Measurements from ENCODE around the gene SULT4A1. TPM values are rescaled to one million over a fixed set of nuclear protein-coding genes. Genes with fewer than 3 reads are reported as not detected.

The SULT4A1 gene
- total and polyA plus RNA-seq, 9 of the 15 experiments (the other 6 are each of a cell fraction or from before 2014, with no cell fraction given) = 0.03 to 0.20 (median 0.09) TPM; not detected in 3

- WGBS (ENCODE audit: insufficient coverage, low coverage, missing lambda C conversion rate) = 6% methylated on average over 9 of the region's 10 CpGs
- CTCF ChIA-PET (ENCODE audit: low intra/inter-chr PET ratio) = no interaction called here
- DNase-seq (ENCODE audit: extremely low read depth in 1 of 4, low spot score in 3 of 4) = no peak
- no peak overlapping the region; a peak in 1 of 4 replicates for H3K9ac ChIP-seq (ENCODE audit: insufficient read depth in 1 of 2, low read depth in 2 of 2, low read length in 2 of 2)
- intact Hi-C loops (cut with micrococcal nuclease) (no loop called here), in situ Hi-C loops (cut with MboI) (no loop called here)
- H2AFZ ChIP-seq (ENCODE audit: low read depth, low read length) = no peak overlapping the region
- peaks cover 0 to 22% of the 10 kb centered on the region in 2 experiments; a peak in 3 of 5 replicates for H3K27me3 ChIP-seq (ENCODE audit: control insufficient read depth in 2 of 2, insufficient read depth in 2 of 2, low read length in 2 of 2)
- H3K4me2 ChIP-seq (ENCODE audit: insufficient read depth, low read length) = no peak overlapping the region
- ATAC-seq = no peak
- H4K20me1 ChIP-seq (replicated peaks; ENCODE audit: control insufficient read depth, insufficient read depth, low read length) = no peaks in the 10 kb centered on the region
- TF ChIP-seq ZNF324 (CRISPR knock-in tag; IDR thresholded peaks at IDR 0.05) (no peak), FOXO4 (CRISPR knock-in tag; IDR thresholded peaks at IDR 0.05) (no peak), ARID3B (CRISPR knock-in tag; IDR thresholded peaks at IDR 0.05; ENCODE audit: borderline replicate concordance) (no peak), CSDE1 (IDR thresholded peaks at IDR 0.05) (no peak), SPI1 (IDR thresholded peaks at IDR 0.05; ENCODE audit: borderline replicate concordance, low read depth, low read length) (no peak)
- POLR2A ChIA-PET = no interaction called here
- no peaks in the 10 kb centered on the region for H3K36me3 ChIP-seq (ENCODE audit: control insufficient read depth, insufficient read depth, low read length)
- no peaks in the 10 kb centered on the region for H3K9me3 ChIP-seq (replicated peaks; ENCODE audit: control insufficient read depth, insufficient read depth, low read depth, low read length)
- H3K4me1 ChIP-seq (replicated peaks in 1 of 2; ENCODE audit: control insufficient read depth in 2 of 2, insufficient read depth in 2 of 2, low read length in 2 of 2) = no peaks in the 10 kb centered on the region
- H3K79me2 ChIP-seq (ENCODE audit: control insufficient read depth, insufficient read depth, low read length) = no peaks in the 10 kb centered on the region
- FAIRE-seq = no peak
- H3K27ac ChIP-seq (ENCODE audit: extremely low read depth, low read depth, low read length) = no peak overlapping the region
- H3K9me1 ChIP-seq (ENCODE audit: control insufficient read depth, insufficient read depth, low read length) = no peaks in the 10 kb centered on the region
- H3K4me3 ChIP-seq = no peak overlapping the region
- no TSS peak for BruUV-seq (replicated peaks)
These were observed 24.2 kb downstream of the SULT4A1 start for GRCh38 chr22:43838161-43838560.
